WERI-Rb-1 (cell line): ENCODE data around the gene TUBB4A.
"Not testable (repeated sequence)": the region's sequence is repeated elsewhere in the genome, so short reads cannot be mapped to it uniquely, and the experiment has no call there.

Experiments used
- DNase-seq: peaks from one replicate; pipeline ENCODE4 v3.0.0-alpha.2; 2020
- H3K27ac ChIP-seq: fragments of 250-450 bp; sonication (Bioruptor Pico); 2 replicates; pipeline ENCODE4 v1.5.1; 2020; ENCODE audit warnings: mild to moderate bottlenecking, moderate library complexity
- H3K27me3 ChIP-seq: fragments of 250-450 bp; sonication (Bioruptor Pico); 2 replicates; pipeline ENCODE4 v1.5.1; 2021; ENCODE audit warnings: mild to moderate bottlenecking, low read depth, moderate library complexity; ENCODE audit not compliant: insufficient read depth, severe bottlenecking
- H3K36me3 ChIP-seq: fragments of 250-450 bp; sonication (Bioruptor Pico); 2 replicates; pipeline ENCODE4 v1.5.1; 2020; ENCODE audit warnings: mild to moderate bottlenecking, moderate library complexity
- H3K4me3 ChIP-seq: 2 replicates; pipeline ENCODE4 v1.5.1; 2011; ENCODE audit warnings: low read depth, mild to moderate bottlenecking, control low read depth, low read length
- H3K9me3 ChIP-seq: fragments of 250-450 bp; sonication (Bioruptor Pico); 2 replicates; pipeline ENCODE4 v1.5.1; 2021; ENCODE audit warnings: mild to moderate bottlenecking, moderate library complexity; ENCODE audit not compliant: severe bottlenecking
- CTCF ChIP-seq: IDR thresholded peaks from 2 replicates; pipeline ENCODE4 v1.5.1; 2011; ENCODE audit warnings: low read depth, mild to moderate bottlenecking, control low read depth, inconsistent platforms, low read length

TUBB4A gene

GRCh38 chr19:6501740-6502648, at the start of gene TUBB4A:
Gene TUBB4A (minus strand): TSS chr19:6502309. CDS start chr19:6502212, 97 bp downstream.
- no peaks in the 10 kb centered on the region for H3K9me3 ChIP-seq
- H3K27ac ChIP-seq: peak within 1 kb of the TSS; percentile 25; the same call in 1 of the 2 replicates
- peak; percentile 56 for DNase-seq
- H3K27me3 ChIP-seq: no peaks in the 10 kb centered on the region
- H3K4me3 ChIP-seq: peak within 1 kb of the TSS; percentile 76
- no peak for TF ChIP-seq CTCF
- H3K36me3 ChIP-seq: no peaks in the 10 kb centered on the region

- H3K4me3 ChIP-seq: no peak overlapping the region
- H3K36me3 ChIP-seq: no peaks in the 10 kb centered on the region
- no peak for DNase-seq
- H3K27me3 ChIP-seq: no peaks in the 10 kb centered on the region
- H3K9me3 ChIP-seq: peaks cover 8% of the 10 kb centered on the region
- TF ChIP-seq CTCF: no peak
- no peak overlapping the region for H3K27ac ChIP-seq
Measured at GRCh38 chr19:6551091-6551490, 49.0 kb upstream of the TUBB4A start.

GRCh38 chr19:6550679-6551078, 48.6 kb upstream of the TUBB4A start:
- H3K27me3 ChIP-seq, H3K4me3 ChIP-seq, H3K9me3 ChIP-seq, H3K36me3 ChIP-seq, DNase-seq, H3K27ac ChIP-seq: not testable (repeated sequence)

- H3K9me3 ChIP-seq: peaks cover 5% of the 10 kb centered on the region
- H3K4me3 ChIP-seq: no peak overlapping the region
- no peaks in the 10 kb centered on the region for H3K27me3 ChIP-seq
- DNase-seq: no peak
- H3K36me3 ChIP-seq: no peaks in the 10 kb centered on the region
- no peak for TF ChIP-seq CTCF
- H3K27ac ChIP-seq: no peak overlapping the region
Measured at GRCh38 chr19:6543866-6544347, 41.8 kb upstream of the TUBB4A start.

GRCh38 chr19:6540918-6541689, 39.0 kb upstream of the TUBB4A start:
- Histone ChIP-seq H3K27me3 (no peaks in the 10 kb centered on the region), H3K27ac (no peak overlapping the region), H3K4me3 (no peak overlapping the region), H3K36me3 (no peaks in the 10 kb centered on the region), H3K9me3 (peaks cover 8% of the 10 kb centered on the region)
- no peak for TF ChIP-seq CTCF
- DNase-seq: no peak

- DNase-seq: no peak
- TF ChIP-seq CTCF: no peak
- no peak overlapping the region for H3K27ac ChIP-seq
- peaks cover 8% of the 10 kb centered on the region for H3K9me3 ChIP-seq
- H3K4me3 ChIP-seq: no peak overlapping the region
- H3K36me3 ChIP-seq: peaks cover 7% of the 10 kb centered on the region
- no peaks in the 10 kb centered on the region for H3K27me3 ChIP-seq
Measured at GRCh38 chr19:6539514-6539913, 37.4 kb upstream of the TUBB4A start.
